ENCODE results near the gene TMEM247. TPM values are rescaled to one million over a fixed set of nuclear protein-coding genes. Genes with fewer than 3 reads are reported as not detected.

Gene TMEM247
- polyA plus RNA-seq, 1 of the 3 experiments (the other 2 are of a cell fraction): not detected

GRCh38 chr2:46469700-46470099, 9.7 kb upstream of the TMEM247 start:
- TF ChIP-seq ZBTB33 (IDR thresholded peaks at IDR 0.05; ENCODE audit: borderline replicate concordance, low read depth): no peak
- TF ChIP-seq NRF1 (IDR thresholded peaks at IDR 0.05; ENCODE audit: low read depth, low read length): no peak
- TF ChIP-seq MAX (IDR thresholded peaks at IDR 0.05; ENCODE audit: low read depth): no peak
- TF ChIP-seq FOXM1 (IDR thresholded peaks at IDR 0.05; ENCODE audit: low read depth): no peak
- TF ChIP-seq EZH2phosphoT487 (IDR thresholded peaks at IDR 0.05; ENCODE audit: borderline replicate concordance, low read depth): no peak
- no peak for TF ChIP-seq JUND (IDR thresholded peaks at IDR 0.05)
- TF ChIP-seq CTCF (IDR thresholded peaks at IDR 0.05): no peak
- WGBS (ENCODE audit: low lambda C conversion rate): 64% methylated on average over 2 of the region's 2 CpGs
- no peaks in the 10 kb centered on the region for H3K4me1 ChIP-seq (ENCODE audit: control insufficient read depth in 1 of 2, insufficient read depth in 2 of 2, low read depth in 1 of 2, low read length in 1 of 2)
- H3K36me3 ChIP-seq (replicated peaks in 1 of 2; ENCODE audit: control insufficient read depth in 1 of 2, insufficient read depth in 2 of 2, low read length in 1 of 2): no peaks in the 10 kb centered on the region
- no peaks in the 10 kb centered on the region for H3K79me2 ChIP-seq (ENCODE audit: insufficient read depth)
- no peak for DNase-seq
- H3K4me2 ChIP-seq: no peak overlapping the region
- H3K27ac ChIP-seq (ENCODE audit: low read depth in 2 of 2, low read length in 1 of 2): no peak overlapping the region
- H3K9me3 ChIP-seq: no peaks in the 10 kb centered on the region
- CTCF ChIA-PET: interaction anchor here (0.8 to 2.5 kb wide), 5 partner anchors 12 to 476 kb away, joined by 3 to 15 read pairs (median 3); no protein-coding TSS in a partner anchor
- no peak overlapping the region for H3K4me3 ChIP-seq (ENCODE audit: low read depth in 2 of 2, low read length in 1 of 2)
- H3K27me3 ChIP-seq (ENCODE audit: insufficient read depth): no peaks in the 10 kb centered on the region
- H2AFZ ChIP-seq (ENCODE audit: low read depth): no peak overlapping the region
- H3K9me2 ChIP-seq: no peaks in the 10 kb centered on the region
- H3K9ac ChIP-seq: no peak overlapping the region
- POLR2A ChIA-PET: no interaction called here
- H4K20me1 ChIP-seq (ENCODE audit: insufficient read depth): no peaks in the 10 kb centered on the region
- no peaks in the 10 kb centered on the region for H3F3A ChIP-seq (replicated peaks; ENCODE audit: insufficient read depth)

- 81% methylated on average over 7 of the region's 7 CpGs for WGBS (ENCODE audit: low lambda C conversion rate)
- no peak overlapping the region for H3K4me3 ChIP-seq (ENCODE audit: low read depth in 2 of 2, low read length in 1 of 2)
- ChIA-PET CTCF (interaction anchor here (0.8 to 2.5 kb wide), 6 partner anchors 12 to 473 kb away, joined by 3 to 15 read pairs (median 4); no protein-coding TSS in a partner anchor), POLR2A (no interaction called here)
- no peaks in the 10 kb centered on the region for H3K79me2 ChIP-seq (ENCODE audit: insufficient read depth)
- H2AFZ ChIP-seq (ENCODE audit: low read depth): no peak overlapping the region
- H3K36me3 ChIP-seq (replicated peaks in 1 of 2; ENCODE audit: control insufficient read depth in 1 of 2, insufficient read depth in 2 of 2, low read length in 1 of 2): no peaks in the 10 kb centered on the region
- no peaks in the 10 kb centered on the region for H3F3A ChIP-seq (replicated peaks; ENCODE audit: insufficient read depth)
- no peaks in the 10 kb centered on the region for H4K20me1 ChIP-seq (ENCODE audit: insufficient read depth)
- no peaks in the 10 kb centered on the region for H3K9me2 ChIP-seq
- H3K4me2 ChIP-seq: no peak overlapping the region
- no peak for TF ChIP-seq USF2 (IDR thresholded peaks at IDR 0.05; ENCODE audit: borderline replicate concordance, low read depth, low read length)
- TF ChIP-seq SIN3A (IDR thresholded peaks at IDR 0.05; ENCODE audit: borderline replicate concordance, low read depth, low read length): no peak
- no peak for TF ChIP-seq TAF1 (IDR thresholded peaks at IDR 0.05; ENCODE audit: borderline replicate concordance, low read depth, low read length)
- TF ChIP-seq RCOR1 (IDR thresholded peaks at IDR 0.05; ENCODE audit: low read length): no peak
- no peak for TF ChIP-seq RXRA (IDR thresholded peaks at IDR 0.05; ENCODE audit: borderline replicate concordance, low read depth)
- no peak for TF ChIP-seq IRF3 (IDR thresholded peaks at IDR 0.05; ENCODE audit: low read depth, low read length)
- no peak overlapping the region for H3K27ac ChIP-seq (ENCODE audit: low read depth in 2 of 2, low read length in 1 of 2)
- no peaks in the 10 kb centered on the region for H3K9me3 ChIP-seq
- no peak for DNase-seq
- no peaks in the 10 kb centered on the region for H3K27me3 ChIP-seq (ENCODE audit: insufficient read depth)
- H3K9ac ChIP-seq: no peak overlapping the region
- no peaks in the 10 kb centered on the region for H3K4me1 ChIP-seq (ENCODE audit: control insufficient read depth in 1 of 2, insufficient read depth in 2 of 2, low read depth in 1 of 2, low read length in 1 of 2)
Measured at GRCh38 chr2:46470114-46470628, 9.2 kb upstream of the TMEM247 start.

Data from SK-N-SH (cell line).